Lower leg skin (tissue), 3 donors: Measurements from ENCODE around the gene FCN2.

Experiments used
- CTCF ChIP-seq, 3 donors: fragments of 450-650 bp; IDR thresholded peaks; one replicate each; pipeline ENCODE4 v1.5.1; 2016; ENCODE audit warnings: antibody characterized with exemption in 3 of 3, mild to moderate bottlenecking in 3 of 3, moderate library complexity in 2 of 3
- POLR2A ChIP-seq, 2 donors: fragments of 450-650 bp; IDR thresholded peaks; one replicate each; pipeline ENCODE4 v1.6.1; 2016 to 2017; ENCODE audit warnings: antibody characterized with exemption in 2 of 2, mild to moderate bottlenecking in 1 of 2, moderate library complexity in 1 of 2

DNA sequence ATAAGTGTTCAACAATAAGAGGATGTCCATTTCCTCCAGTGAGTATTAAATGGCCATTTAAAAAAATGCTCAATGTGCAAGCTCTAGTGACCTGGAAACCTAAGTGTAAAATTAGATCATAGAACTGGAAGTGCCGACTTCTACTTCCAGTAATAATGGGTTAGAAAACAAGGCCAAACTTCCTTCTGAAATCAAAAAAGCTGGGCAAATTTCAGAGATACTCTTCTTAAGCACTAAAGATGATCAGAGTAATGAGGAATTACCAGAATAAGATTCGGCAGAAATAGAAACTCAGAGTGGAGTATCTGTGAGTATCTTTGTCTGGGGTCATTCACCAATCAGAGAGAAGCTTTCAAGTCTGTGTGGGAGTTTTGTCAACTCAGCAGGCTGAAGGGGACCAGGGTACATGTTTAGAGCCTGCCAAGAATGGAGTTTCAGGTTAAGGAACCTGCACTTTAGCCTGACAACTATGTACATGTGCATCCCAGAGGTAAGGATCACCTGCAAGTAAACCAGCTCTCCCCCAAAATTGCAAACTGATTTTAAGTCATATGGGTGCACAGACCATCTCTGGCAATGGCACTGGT, 17.1 kb downstream of the FCN2 start:
- TF ChIP-seq CTCF (IDR thresholded peaks at IDR 0.05) = no peak
- no peak for TF ChIP-seq POLR2A (IDR thresholded peaks at IDR 0.05)
